ENCODE data around the gene EPHB4.

GRCh38 chr7:100859856-100860255 is 32.5 kb upstream of the EPHB4 start:
- TF ChIP-seq POLR2A (IDR thresholded peaks at IDR 0.05; ENCODE audit: low read length) = no peak
- TF ChIP-seq GATA1 (IDR thresholded peaks at IDR 0.05; ENCODE audit: low read depth, low read length) = no peak

Data from erythroblast (primary cell).